Measurements from ENCODE around the gene MED27. TPM values are rescaled to one million over a fixed set of nuclear protein-coding genes. Genes with fewer than 3 reads are reported as not detected.

The MED27 gene
- total and polyA plus RNA-seq, 10 of the 15 experiments (the other 5 are each of a cell fraction or from before 2014, with no cell fraction given), result 20.3 to 50.3 (median 35.5) TPM

DNA sequence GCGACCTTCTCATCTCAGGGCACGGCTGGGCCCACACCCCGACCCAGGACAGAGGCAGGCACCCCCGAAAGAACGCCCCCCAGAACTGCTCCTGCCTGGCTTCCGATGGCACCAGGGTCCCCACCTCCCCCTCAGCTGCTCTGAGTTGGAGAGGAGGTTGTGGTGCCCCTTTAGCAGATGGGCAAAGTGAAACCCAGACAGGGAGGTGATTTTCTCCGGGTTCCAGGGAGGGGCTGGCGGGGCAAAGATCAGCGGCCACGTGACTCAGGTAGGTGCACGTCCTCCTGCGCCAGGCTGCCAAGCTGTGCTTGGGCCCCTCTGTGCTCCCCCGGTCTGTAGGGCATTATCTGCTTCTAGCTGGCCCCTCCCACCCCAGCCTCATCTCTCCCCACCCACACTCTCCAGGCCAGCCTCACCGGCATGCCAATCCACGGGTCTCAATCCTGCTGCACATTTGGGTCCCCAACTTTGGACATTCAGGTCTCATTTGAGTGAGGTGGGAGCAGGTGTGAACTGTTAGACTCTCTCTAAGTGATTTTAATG lies 254.6 kb downstream of the MED27 start:
- no peak overlapping the region for H3K9ac ChIP-seq (ENCODE audit: control insufficient read depth, insufficient read depth, low read length)
- ChIA-PET POLR2A (no interaction called here), SMC1A (ENCODE audit: uncharacterized antibody, unreplicated experiment) (no interaction called here), RAD21 (ENCODE audit: unreplicated experiment) (no interaction called here), CTCF (no interaction called here)
- 0 out of 2 replicates have a peak, but pooled peaks cover 3% of the 10 kb centered on the region for H4K20me1 ChIP-seq (ENCODE audit: control insufficient read depth, insufficient read depth)
- no peak overlapping the region for H2AFZ ChIP-seq (ENCODE audit: control insufficient read depth, low read depth, low read length)
- H3K4me1 ChIP-seq (ENCODE audit: control insufficient read depth, insufficient read depth, low read length), result no peaks in the 10 kb centered on the region
- no peak overlapping the region for H3K27ac ChIP-seq (ENCODE audit: control insufficient read depth, insufficient read depth)
- H3K27me3 ChIP-seq (replicated peaks in 1 of 2; ENCODE audit: control insufficient read depth in 2 of 2, insufficient read depth in 2 of 2, low read length in 1 of 2), result peaks cover 0 to 4% of the 10 kb centered on the region in 2 experiments; a peak in 1 of 4 replicates
- 19% methylated on average over 14 of the region's 15 CpGs for WGBS (ENCODE audit: insufficient coverage, insufficient replicate concordance, low lambda C conversion rate, missing lambda C conversion rate)
- H3K79me2 ChIP-seq (ENCODE audit: control insufficient read depth, insufficient read depth, low read length), result no peaks in the 10 kb centered on the region
- in situ Hi-C loops (cut with MboI) (no loop called here), intact Hi-C loops (cut with micrococcal nuclease; ENCODE audit: unreplicated experiment) (no loop called here)
- no peaks in the 10 kb centered on the region for H3K36me3 ChIP-seq (ENCODE audit: control insufficient read depth in 2 of 2, insufficient read depth in 2 of 2, low read length in 1 of 2)
- no peak overlapping the region for H3K4me2 ChIP-seq (ENCODE audit: control insufficient read depth, insufficient read depth)
- FAIRE-seq (no peak), ATAC-seq (no peak), DNase-seq (ENCODE audit: low read depth, low spot score) (no peak)
- H3K9me3 ChIP-seq (replicated peaks; ENCODE audit: control insufficient read depth, insufficient read depth, low read length), result no peaks in the 10 kb centered on the region
- TF ChIP-seq LARP7 (IDR thresholded peaks at IDR 0.05) (no peak), RB1 (IDR thresholded peaks at IDR 0.05; ENCODE audit: borderline replicate concordance) (no peak), RFX5 (IDR thresholded peaks at IDR 0.05; ENCODE audit: low read depth, low read length) (no peak)
- H3K4me3 ChIP-seq, result no peak overlapping the region
- BruUV-seq (replicated peaks), result no TSS peak

DNA sequence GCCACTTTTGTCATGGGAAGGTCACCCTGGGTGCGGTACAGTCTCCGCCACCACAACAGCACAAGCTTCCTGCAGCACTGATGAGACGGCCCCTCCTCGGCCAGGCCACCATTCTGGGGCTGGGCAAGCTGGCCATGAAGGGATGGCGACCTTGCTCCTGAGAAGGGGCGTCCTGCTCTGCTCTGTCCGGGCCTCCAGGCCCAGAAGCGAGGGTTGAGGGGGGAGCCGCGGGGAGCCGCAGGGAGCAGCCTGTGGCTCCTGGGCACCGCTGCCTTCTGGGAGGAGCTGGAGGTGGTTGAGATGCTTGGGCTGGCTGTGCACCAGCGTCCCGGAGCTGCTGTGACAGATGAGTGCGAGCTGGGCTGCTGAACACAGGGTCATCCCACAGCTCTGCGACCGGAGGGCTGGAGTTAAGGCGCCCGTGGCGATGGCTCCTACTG lies 255.5 kb downstream of the MED27 start:
- Histone ChIP-seq H2AFZ (ENCODE audit: control insufficient read depth, low read depth, low read length) (no peak overlapping the region), H3K27me3 (replicated peaks in 1 of 2; ENCODE audit: control insufficient read depth in 2 of 2, insufficient read depth in 2 of 2, low read length in 1 of 2) (peaks cover 0 to 4% of the 10 kb centered on the region in 2 experiments; a peak in 1 of 4 replicates), H3K9me3 (replicated peaks; ENCODE audit: control insufficient read depth, insufficient read depth, low read length) (no peaks in the 10 kb centered on the region), H3K79me2 (ENCODE audit: control insufficient read depth, insufficient read depth, low read length) (no peaks in the 10 kb centered on the region), H3K4me1 (ENCODE audit: control insufficient read depth, insufficient read depth, low read length) (no peaks in the 10 kb centered on the region), H3K27ac (ENCODE audit: control insufficient read depth, insufficient read depth) (no peak overlapping the region), H4K20me1 (ENCODE audit: control insufficient read depth, insufficient read depth) (0 out of 2 replicates have a peak, but pooled peaks cover 3% of the 10 kb centered on the region), H3K4me3 (no peak overlapping the region), H3K9ac (ENCODE audit: control insufficient read depth, insufficient read depth, low read length) (no peak overlapping the region), H3K36me3 (ENCODE audit: control insufficient read depth in 2 of 2, insufficient read depth in 2 of 2, low read length in 1 of 2) (no peaks in the 10 kb centered on the region), H3K4me2 (ENCODE audit: control insufficient read depth, insufficient read depth) (no peak overlapping the region)
- 35% methylated on average over 20 of the region's 20 CpGs for WGBS (ENCODE audit: insufficient coverage, insufficient replicate concordance, low lambda C conversion rate, missing lambda C conversion rate)
- no peak for TF ChIP-seq SIN3A (IDR thresholded peaks at IDR 0.05; ENCODE audit: low read depth, low read length)
- no peak for TF ChIP-seq MTA2 (IDR thresholded peaks at IDR 0.05; ENCODE audit: low read depth)
- no peak for TF ChIP-seq RBBP5 (conservative IDR thresholded peaks at IDR 0.05)
- TF ChIP-seq, protein P1, sequence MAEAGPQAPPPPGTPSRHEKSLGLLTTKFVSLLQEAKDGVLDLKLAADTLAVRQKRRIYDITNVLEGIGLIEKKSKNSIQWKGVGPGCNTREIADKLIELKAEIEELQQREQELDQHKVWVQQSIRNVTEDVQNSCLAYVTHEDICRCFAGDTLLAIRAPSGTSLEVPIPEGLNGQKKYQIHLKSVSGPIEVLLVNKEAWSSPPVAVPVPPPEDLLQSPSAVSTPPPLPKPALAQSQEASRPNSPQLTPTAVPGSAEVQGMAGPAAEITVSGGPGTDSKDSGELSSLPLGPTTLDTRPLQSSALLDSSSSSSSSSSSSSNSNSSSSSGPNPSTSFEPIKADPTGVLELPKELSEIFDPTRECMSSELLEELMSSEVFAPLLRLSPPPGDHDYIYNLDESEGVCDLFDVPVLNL (IDR thresholded peaks at IDR 0.05; ENCODE audit: low read depth, low read length), result no peak
- TF ChIP-seq CREB1 (IDR thresholded peaks at IDR 0.05; ENCODE audit: low read depth), result no peak
- TF ChIP-seq, protein P2, sequence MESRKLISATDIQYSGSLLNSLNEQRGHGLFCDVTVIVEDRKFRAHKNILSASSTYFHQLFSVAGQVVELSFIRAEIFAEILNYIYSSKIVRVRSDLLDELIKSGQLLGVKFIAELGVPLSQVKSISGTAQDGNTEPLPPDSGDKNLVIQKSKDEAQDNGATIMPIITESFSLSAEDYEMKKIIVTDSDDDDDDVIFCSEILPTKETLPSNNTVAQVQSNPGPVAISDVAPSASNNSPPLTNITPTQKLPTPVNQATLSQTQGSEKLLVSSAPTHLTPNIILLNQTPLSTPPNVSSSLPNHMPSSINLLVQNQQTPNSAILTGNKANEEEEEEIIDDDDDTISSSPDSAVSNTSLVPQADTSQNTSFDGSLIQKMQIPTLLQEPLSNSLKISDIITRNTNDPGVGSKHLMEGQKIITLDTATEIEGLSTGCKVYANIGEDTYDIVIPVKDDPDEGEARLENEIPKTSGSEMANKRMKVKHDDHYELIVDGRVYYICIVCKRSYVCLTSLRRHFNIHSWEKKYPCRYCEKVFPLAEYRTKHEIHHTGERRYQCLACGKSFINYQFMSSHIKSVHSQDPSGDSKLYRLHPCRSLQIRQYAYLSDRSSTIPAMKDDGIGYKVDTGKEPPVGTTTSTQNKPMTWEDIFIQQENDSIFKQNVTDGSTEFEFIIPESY (IDR thresholded peaks at IDR 0.05), result no peak
- TF ChIP-seq, protein P3, sequence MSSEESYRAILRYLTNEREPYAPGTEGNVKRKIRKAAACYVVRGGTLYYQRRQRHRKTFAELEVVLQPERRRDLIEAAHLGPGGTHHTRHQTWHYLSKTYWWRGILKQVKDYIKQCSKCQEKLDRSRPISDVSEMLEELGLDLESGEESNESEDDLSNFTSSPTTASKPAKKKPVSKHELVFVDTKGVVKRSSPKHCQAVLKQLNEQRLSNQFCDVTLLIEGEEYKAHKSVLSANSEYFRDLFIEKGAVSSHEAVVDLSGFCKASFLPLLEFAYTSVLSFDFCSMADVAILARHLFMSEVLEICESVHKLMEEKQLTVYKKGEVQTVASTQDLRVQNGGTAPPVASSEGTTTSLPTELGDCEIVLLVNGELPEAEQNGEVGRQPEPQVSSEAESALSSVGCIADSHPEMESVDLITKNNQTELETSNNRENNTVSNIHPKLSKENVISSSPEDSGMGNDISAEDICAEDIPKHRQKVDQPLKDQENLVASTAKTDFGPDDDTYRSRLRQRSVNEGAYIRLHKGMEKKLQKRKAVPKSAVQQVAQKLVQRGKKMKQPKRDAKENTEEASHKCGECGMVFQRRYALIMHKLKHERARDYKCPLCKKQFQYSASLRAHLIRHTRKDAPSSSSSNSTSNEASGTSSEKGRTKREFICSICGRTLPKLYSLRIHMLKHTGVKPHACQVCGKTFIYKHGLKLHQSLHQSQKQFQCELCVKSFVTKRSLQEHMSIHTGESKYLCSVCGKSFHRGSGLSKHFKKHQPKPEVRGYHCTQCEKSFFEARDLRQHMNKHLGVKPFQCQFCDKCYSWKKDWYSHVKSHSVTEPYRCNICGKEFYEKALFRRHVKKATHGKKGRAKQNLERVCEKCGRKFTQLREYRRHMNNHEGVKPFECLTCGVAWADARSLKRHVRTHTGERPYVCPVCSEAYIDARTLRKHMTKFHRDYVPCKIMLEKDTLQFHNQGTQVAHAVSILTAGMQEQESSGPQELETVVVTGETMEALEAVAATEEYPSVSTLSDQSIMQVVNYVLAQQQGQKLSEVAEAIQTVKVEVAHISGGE (CRISPR knock-in tag; IDR thresholded peaks at IDR 0.05), result no peak
- SMC1A ChIA-PET (ENCODE audit: uncharacterized antibody, unreplicated experiment), result no interaction called here
- CTCF ChIA-PET, result no interaction called here
- DNase-seq (ENCODE audit: low read depth, low spot score), result no peak
- BruUV-seq (replicated peaks), result no TSS peak
- FAIRE-seq, result no peak
- POLR2A ChIA-PET, result no interaction called here
- in situ Hi-C loops (cut with MboI) (no loop called here), intact Hi-C loops (cut with micrococcal nuclease; ENCODE audit: unreplicated experiment) (no loop called here)
- RAD21 ChIA-PET (ENCODE audit: unreplicated experiment), result no interaction called here
- no peak for ATAC-seq
